ENCODE data around the gene C6orf163.
A peak's percentile ranks its signal among the peaks of the same experiment; 100 is the strongest.

The C6orf163 gene

GRCh38 chr6:87357479-87358196 is 13.0 kb downstream of the C6orf163 start:
- no peak for DNase-seq

- DNase-seq, result no peak
Measured at GRCh38 chr6:87364602-87365252, 20.1 kb downstream of the C6orf163 start.

GRCh38 chr6:87366072-87366827 is 21.6 kb downstream of the C6orf163 start:
- no peak for DNase-seq

GRCh38 chr6:87366899-87367298 is 22.3 kb downstream of the C6orf163 start:
- DNase-seq, result no peak

- DNase-seq, result no peak
Measured at GRCh38 chr6:87373377-87373776, 28.8 kb downstream of the C6orf163 start.

- no peak for DNase-seq
Measured at GRCh38 chr6:87375315-87375714, 30.7 kb downstream of the C6orf163 start.

GRCh38 chr6:87376643-87377042 is 32.0 kb downstream of the C6orf163 start:
- DNase-seq, result no peak

- no peak for DNase-seq
Measured at GRCh38 chr6:87378947-87379346, 34.3 kb downstream of the C6orf163 start.

- no peak for DNase-seq
Measured at GRCh38 chr6:87382861-87383260, 38.2 kb downstream of the C6orf163 start.

- no peak for DNase-seq
Measured at GRCh38 chr6:87384038-87384437, 39.4 kb downstream of the C6orf163 start.

GRCh38 chr6:87384449-87384848 is 39.8 kb downstream of the C6orf163 start:
- DNase-seq, result no peak

GRCh38 chr6:87391334-87391733 is 46.7 kb downstream of the C6orf163 start:
- peak in 1 of 5 experiments; percentile 9 for DNase-seq

GRCh38 chr6:87393026-87393622 is 48.5 kb downstream of the C6orf163 start:
- peak in 2 of 5 experiments; percentile 40 to 76 for DNase-seq

- no peak for DNase-seq
Measured at GRCh38 chr6:87395431-87395830, 50.8 kb downstream of the C6orf163 start.

- DNase-seq, result no peak
Measured at GRCh38 chr6:87396595-87397392, 52.2 kb downstream of the C6orf163 start.

- DNase-seq, result no peak
Measured at GRCh38 chr6:87397656-87398055, 53.0 kb downstream of the C6orf163 start.

- no peak for DNase-seq
Measured at GRCh38 chr6:87401832-87402231, 57.2 kb downstream of the C6orf163 start.

- DNase-seq, result no peak
Measured at GRCh38 chr6:87407561-87407900, 62.9 kb downstream of the C6orf163 start.

- DNase-seq, result peak; percentile 56 to 80 (median 77)
Measured at GRCh38 chr6:87407901-87408720, 63.5 kb downstream of the C6orf163 start, which contains the start of gene CFAP206. TSS of gene CFAP206 (plus strand) at chr6:87407972. CDS start at chr6:87409840, 1,868 bp downstream.

- DNase-seq, result no peak
Measured at GRCh38 chr6:87408721-87409155, 64.1 kb downstream of the C6orf163 start.

Measured in T-helper 2 cell (primary cell).